Esophagus squamous epithelium (tissue), 5 donors: ENCODE measurements around the gene ATRN. TPM values are rescaled to one million over a fixed set of nuclear protein-coding genes. Genes with fewer than 3 reads are reported as not detected.

Experiments used
- DNase-seq: peaks from one replicate; lab custom pipeline; 2025; lab: John Stamatoyannopoulos, UW
- H3K27ac ChIP-seq, 4 donors: fragments of 200-600 bp; sonication (generic); one replicate each; pipeline ENCODE4 v1.5.1; 2016 to 2019; ENCODE audit warnings: mild to moderate bottlenecking in 1 of 4
- H3K27me3 ChIP-seq, 4 donors: fragments of 200-600 bp; sonication (generic); 1 replicate in 3 of 4; 2 replicates in 1 of 4; pipeline versions ENCODE4 v1.5.1 to v1.6.0; 2017 to 2021; ENCODE audit warnings: antibody characterized with exemption in 1 of 4
- H3K36me3 ChIP-seq, 3 donors: fragments of 200-600 bp; sonication (generic); one replicate each; pipeline ENCODE4 v1.5.1; 2016 to 2019
- H3K4me1 ChIP-seq, 3 donors: fragments of 200-600 bp; sonication (generic); one replicate each; pipeline ENCODE4 v1.5.1; 2017 to 2019
- H3K4me3 ChIP-seq, 4 donors: fragments of 200-600 bp; sonication (generic); 1 replicate in 3 of 4; 2 replicates in 1 of 4; pipeline ENCODE4 v1.5.1; 2016 to 2019; ENCODE audit warnings: mild to moderate bottlenecking in 2 of 4, moderate library complexity in 1 of 4
- H3K9me3 ChIP-seq, 3 donors: fragments of 200-600 bp; sonication (generic); one replicate each; pipeline ENCODE4 v1.5.1; 2016 to 2019
- CTCF ChIP-seq, 6 experiments: fragments of 450-650 bp in 4 of 6; fragments of 200-600 bp in 2 of 6; sonication (generic) in 2 of 6; IDR thresholded peaks; one replicate each; pipeline ENCODE4 v1.5.1; 2016 to 2019; ENCODE audit warnings: antibody characterized with exemption in 6 of 6, mild to moderate bottlenecking in 4 of 6, moderate library complexity in 4 of 6
- POLR2A ChIP-seq, 4 donors: fragments of 450-650 bp; IDR thresholded peaks; one replicate each; pipeline ENCODE4 v1.6.1; 2017; ENCODE audit warnings: antibody characterized with exemption in 4 of 4, mild to moderate bottlenecking in 4 of 4, moderate library complexity in 3 of 4
- WGBS, 2 donors: methylation state at CpG; one replicate each; pipeline ENCODE4 v1.1.5; 2018; 5-methylcytosine and 5-hydroxymethylcytosine counted together
- intact Hi-C: fragments of 100-400 bp; cut with DNase I; formaldehyde crosslinking; loops from one replicate; pipeline ENCODE4 v1.15.0; 2022
- total RNA-seq, 4 donors: library from RNA; depleted of rRNA; stranded (reverse); fragments of >200 nt; gene quantifications; one replicate each; pipeline ENCODE4 v1.1.0, GENCODE V29; 2016
- donor health status: DM: yes; HTN: yes; CAD: no.

ATRN gene
- total RNA-seq, 4 donors from 2014 or later, result 15.4 to 23.1 (median 21.4) TPM

- H3K36me3 ChIP-seq, result no peaks in the 10 kb centered on the region
- TF ChIP-seq CTCF (IDR thresholded peaks at IDR 0.05) (no peak), POLR2A (IDR thresholded peaks at IDR 0.05) (no peak)
- no peak overlapping the region for H3K4me3 ChIP-seq
- WGBS, 2 donors, result 89 to 93% methylated on average over 2 to 3 of the region's 3 CpGs
- intact Hi-C loops, result no loop called here
- no peaks in the 10 kb centered on the region for H3K27me3 ChIP-seq
- no peaks in the 10 kb centered on the region for H3K9me3 ChIP-seq
- no peak for DNase-seq
- H3K4me1 ChIP-seq, result peaks cover 13 to 18% (median 14%) of the 10 kb centered on the region in 3 donors
- H3K27ac ChIP-seq, result no peak overlapping the region
Measured at GRCh38 chr20:3690413-3690812, 219.6 kb downstream of the ATRN start.

- H3K9me3 ChIP-seq, result no peaks in the 10 kb centered on the region
- H3K4me1 ChIP-seq, result peaks cover 12 to 17% (median 13%) of the 10 kb centered on the region in 3 donors
- no peak overlapping the region for H3K27ac ChIP-seq
- no peaks in the 10 kb centered on the region for H3K27me3 ChIP-seq
- no peak overlapping the region for H3K4me3 ChIP-seq
- intact Hi-C loops, result no loop called here
- TF ChIP-seq CTCF (IDR thresholded peaks at IDR 0.05), result no peak
- TF ChIP-seq POLR2A (IDR thresholded peaks at IDR 0.05), result no peak
- H3K36me3 ChIP-seq, result no peaks in the 10 kb centered on the region
- no peak for DNase-seq
- WGBS, 2 donors, result 75 to 85% methylated on average over 4 to 9 of the region's 16 CpGs
Measured at GRCh38 chr20:3691306-3691705, 220.5 kb downstream of the ATRN start.

- H3K27me3 ChIP-seq, result no peaks in the 10 kb centered on the region
- WGBS, 2 donors, result no CpG with 5 or more reads among the region's 9 CpGs
- H3K36me3 ChIP-seq, result no peaks in the 10 kb centered on the region
- H3K4me1 ChIP-seq, result peaks cover 6 to 11% (median 7%) of the 10 kb centered on the region in 3 donors
- DNase-seq, result no peak
- H3K27ac ChIP-seq, result no peak overlapping the region
- TF ChIP-seq CTCF (IDR thresholded peaks at IDR 0.05), result no peak
- no peak for TF ChIP-seq POLR2A (IDR thresholded peaks at IDR 0.05)
- no peak overlapping the region for H3K4me3 ChIP-seq
- intact Hi-C loops, result no loop called here
- no peaks in the 10 kb centered on the region for H3K9me3 ChIP-seq
Measured at GRCh38 chr20:3691897-3692296, 221.1 kb downstream of the ATRN start.

- Histone ChIP-seq H3K36me3 (no peaks in the 10 kb centered on the region), H3K27me3 (no peaks in the 10 kb centered on the region), H3K4me3 (no peak overlapping the region), H3K27ac (no peak overlapping the region), H3K9me3 (no peaks in the 10 kb centered on the region), H3K4me1 (peaks cover 0 to 2% (median 0%) of the 10 kb centered on the region in 3 donors)
- no peak for DNase-seq
- no peak for TF ChIP-seq CTCF (IDR thresholded peaks at IDR 0.05)
- TF ChIP-seq POLR2A (IDR thresholded peaks at IDR 0.05), result no peak
- intact Hi-C loops, result no loop called here
- no CpG with 5 or more reads among the region's 23 CpGs for WGBS, 2 donors
Measured at GRCh38 chr20:3692706-3693294, 222.0 kb downstream of the ATRN start.

GRCh38 chr20:3693376-3693775 lies 222.6 kb downstream of the ATRN start:
- intact Hi-C loops, result no loop called here

More at GRCh38 chr20:3693376-3693775, 222.6 kb downstream of the ATRN start:
- TF ChIP-seq POLR2A (IDR thresholded peaks at IDR 0.05) (no peak), CTCF (IDR thresholded peaks at IDR 0.05) (no peak)
- no peak for DNase-seq
- Histone ChIP-seq H3K9me3 (no peaks in the 10 kb centered on the region), H3K27ac (no peak overlapping the region), H3K4me1 (no peaks in the 10 kb centered on the region), H3K36me3 (no peaks in the 10 kb centered on the region), H3K27me3 (no peaks in the 10 kb centered on the region), H3K4me3 (no peak overlapping the region)
- 93 to 100% methylated on average over 1 to 3 of the region's 13 CpGs for WGBS, 2 donors
